ENCODE results near the gene LRRC32. TPM values are rescaled to one million over a fixed set of nuclear protein-coding genes. Genes with fewer than 3 reads are reported as not detected.

LRRC32 gene
- total and polyA plus RNA-seq, 12 donors: 20.9 to 389 (median 92.6) TPM

DNA sequence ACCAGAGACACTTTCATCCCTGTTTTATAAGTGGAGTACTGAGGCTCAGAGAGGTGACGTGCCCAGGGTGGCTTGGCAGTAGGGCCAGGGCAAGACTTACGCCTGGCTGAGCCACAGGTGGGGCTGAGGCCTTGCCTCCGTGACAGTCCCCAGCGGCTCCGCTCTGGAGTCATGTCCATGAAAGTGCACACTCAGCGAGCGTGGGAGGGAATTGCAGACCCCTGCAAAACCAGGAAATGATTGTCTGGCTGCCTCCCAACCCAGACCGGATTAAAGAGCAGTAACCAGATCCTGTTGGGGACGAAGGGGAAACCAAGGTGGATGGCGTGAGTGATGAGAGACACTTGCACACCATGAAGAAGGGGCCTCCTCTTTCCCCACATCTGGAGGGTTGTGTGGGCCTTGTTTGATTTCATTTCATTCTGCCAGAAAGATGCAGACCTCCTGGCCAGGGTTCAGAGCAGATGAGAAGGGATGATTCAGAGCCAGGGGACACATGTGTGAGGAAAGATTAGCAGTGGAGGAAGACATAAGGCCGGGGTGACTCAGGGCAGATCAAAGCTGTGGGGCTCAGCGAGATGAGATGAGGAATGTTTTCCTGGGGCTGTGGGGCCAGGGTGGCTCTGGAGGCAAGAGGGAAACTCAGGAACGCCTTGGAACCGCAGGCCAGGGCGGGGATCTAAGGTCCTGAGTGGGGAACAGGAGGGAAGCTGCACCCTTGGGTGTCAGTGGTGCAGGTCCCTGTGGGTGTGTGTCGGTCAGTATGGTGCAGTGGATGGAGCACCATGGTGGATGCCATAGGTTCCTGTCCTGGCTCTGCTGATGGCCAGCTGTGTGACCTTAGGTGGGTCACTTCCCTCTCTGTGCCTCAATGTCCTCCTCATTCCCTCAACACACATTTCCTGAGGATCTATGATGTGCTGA lies 29.9 kb upstream of the LRRC32 start:
- TF ChIP-seq CTCF (IDR thresholded peaks at IDR 0.05) (no peak), POLR2A (IDR thresholded peaks at IDR 0.05) (peak in 1 of 2 donors; percentile 36)
- H3K36me3 ChIP-seq (replicated peaks in 1 of 2): no peaks in the 10 kb centered on the region
- no peaks in the 10 kb centered on the region for H3K27me3 ChIP-seq
- intact Hi-C loops (cut with DNase I): no loop called here
- peak; percentile 71 to 94 (median 91) for DNase-seq
- no peak overlapping the region for H3K4me3 ChIP-seq
- peak overlapping the region; percentile 9 to 93 (median 67) for H3K27ac ChIP-seq
- no peaks in the 10 kb centered on the region for H3K9me3 ChIP-seq (replicated peaks in 1 of 3)
- H3K4me1 ChIP-seq (replicated peaks in 1 of 2): peaks cover 20 to 23% of the 10 kb centered on the region in 2 donors
- WGBS, 4 donors: 25 to 34% (median 29%) methylated on average over 10 to 16 of the region's 16 CpGs

DNA sequence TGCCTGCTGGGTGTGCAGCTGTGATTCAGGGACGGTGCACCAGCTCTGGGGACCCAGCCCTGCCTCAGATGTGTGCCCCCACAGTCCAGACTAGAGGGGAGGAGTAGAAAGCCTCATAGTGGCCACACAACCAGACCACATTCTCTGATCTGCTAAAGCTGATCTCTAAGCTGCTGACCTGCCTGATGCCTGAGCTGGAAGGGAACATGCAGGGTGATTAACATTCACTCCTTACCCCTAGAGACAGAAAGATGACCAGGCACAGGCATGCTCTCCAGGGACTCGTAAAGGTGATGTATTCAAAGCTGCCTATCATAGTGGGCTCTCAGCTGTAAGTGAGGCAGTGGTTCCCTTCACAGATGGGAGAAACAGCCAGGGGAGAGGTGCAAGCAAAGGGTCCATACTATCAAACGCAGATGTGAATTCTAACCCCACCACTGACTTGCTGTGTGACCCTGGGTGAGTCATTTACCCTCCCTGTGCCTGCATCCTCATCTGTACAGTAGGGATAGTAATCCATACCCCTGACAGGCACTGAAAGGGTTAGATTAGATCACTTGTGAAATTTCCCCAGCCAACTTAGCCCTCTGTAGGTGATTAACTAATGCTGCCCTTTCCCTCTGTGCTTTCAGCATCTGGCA lies 29.0 kb upstream of the LRRC32 start:
- Histone ChIP-seq H3K4me1 (replicated peaks in 1 of 2) (peaks cover 20 to 23% of the 10 kb centered on the region in 2 donors), H3K9me3 (replicated peaks in 1 of 3) (no peaks in the 10 kb centered on the region), H3K27ac (peak overlapping the region in 3 of 5 donors; percentile 67 to 93 (median 88)), H3K4me3 (no peak overlapping the region), H3K27me3 (no peaks in the 10 kb centered on the region), H3K36me3 (replicated peaks in 1 of 2) (no peaks in the 10 kb centered on the region)
- DNase-seq: no peak
- no peak for TF ChIP-seq CTCF (IDR thresholded peaks at IDR 0.05)
- no peak for TF ChIP-seq POLR2A (IDR thresholded peaks at IDR 0.05)
- intact Hi-C loops (cut with DNase I): no loop called here
- WGBS, 4 donors: 73 to 100% (median 84%) methylated on average over 2 to 3 of the region's 3 CpGs

- no peaks in the 10 kb centered on the region for H3K36me3 ChIP-seq (replicated peaks in 1 of 2)
- no peak for DNase-seq
- WGBS, 4 donors: 82 to 87% (median 85%) methylated on average over 15 to 17 of the region's 17 CpGs
- intact Hi-C loops (cut with DNase I): no loop called here
- H3K27ac ChIP-seq: no peak overlapping the region
- H3K4me3 ChIP-seq: no peak overlapping the region
- TF ChIP-seq POLR2A (IDR thresholded peaks at IDR 0.05): no peak
- peak in 1 of 6 experiments; percentile 17 for TF ChIP-seq CTCF (IDR thresholded peaks at IDR 0.05)
- H3K27me3 ChIP-seq: no peaks in the 10 kb centered on the region
- no peaks in the 10 kb centered on the region for H3K9me3 ChIP-seq (replicated peaks in 1 of 3)
- peaks cover 20 to 23% of the 10 kb centered on the region in 2 donors for H3K4me1 ChIP-seq (replicated peaks in 1 of 2)
Observed at GRCh38 chr11:76698321-76699043, 27.9 kb upstream of the LRRC32 start.

GRCh38 chr11:76696756-76697155 lies 26.2 kb upstream of the LRRC32 start:
- intact Hi-C loops (cut with DNase I): no loop called here
- no peaks in the 10 kb centered on the region for H3K36me3 ChIP-seq (replicated peaks in 1 of 2)
- WGBS, 4 donors: 92 to 98% (median 94%) methylated on average over 8 to 12 of the region's 12 CpGs
- no peaks in the 10 kb centered on the region for H3K27me3 ChIP-seq
- no peaks in the 10 kb centered on the region for H3K9me3 ChIP-seq (replicated peaks in 1 of 3)
- DNase-seq: no peak
- H3K27ac ChIP-seq: no peak overlapping the region
- no peak overlapping the region for H3K4me3 ChIP-seq
- H3K4me1 ChIP-seq (replicated peaks in 1 of 2): peaks cover 18 to 19% of the 10 kb centered on the region in 2 donors
- TF ChIP-seq POLR2A (IDR thresholded peaks at IDR 0.05) (no peak), CTCF (IDR thresholded peaks at IDR 0.05) (no peak)

Data from adrenal gland (tissue), 12 donors.